GM18870 (cell line): ENCODE results near the gene ZFP92.

Source experiments
- ATAC-seq: cut with Tn5 transposase; IDR thresholded peaks from one replicate; pipeline ENCODE4 v1.9.1; 2021; ENCODE audit warnings: moderate library complexity; ENCODE audit not compliant: unreplicated experiment

The ZFP92 gene

GRCh38 chrX:153450949-153451277 is 39.6 kb downstream of the ZFP92 start:
- ATAC-seq = no peak

DNA sequence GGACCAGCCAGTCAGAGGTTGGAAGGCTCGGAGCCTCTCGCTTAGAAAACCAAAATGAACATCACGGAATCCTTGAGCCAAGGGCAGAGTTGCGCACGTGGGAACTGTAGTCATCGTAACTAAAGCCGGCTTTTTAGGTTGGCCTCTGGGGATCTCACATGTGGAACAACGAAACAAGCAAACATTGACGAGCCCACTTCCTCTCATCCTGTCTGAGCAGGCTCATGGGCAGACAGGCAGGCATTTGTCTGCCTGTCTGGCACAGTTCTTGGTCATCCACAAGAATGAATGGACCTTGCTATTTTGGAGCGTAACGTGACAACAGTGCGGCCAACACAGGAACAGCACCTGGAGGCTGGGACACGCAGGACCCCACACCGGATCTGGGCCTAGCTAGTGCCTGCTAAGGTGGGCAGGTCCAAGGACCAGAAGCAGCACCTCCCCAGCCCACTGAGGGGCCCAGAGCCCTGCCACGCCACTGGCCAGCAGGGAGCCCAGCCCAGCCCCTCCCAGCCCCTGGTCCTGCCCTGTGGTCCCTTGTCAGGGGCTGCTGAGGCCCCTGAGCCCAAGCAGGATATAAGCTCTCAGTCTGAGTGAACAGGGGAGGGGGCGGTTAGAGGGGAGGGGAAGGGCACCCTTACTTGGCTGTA is 43.8 kb downstream of the ZFP92 start:
- no peak for ATAC-seq

DNA sequence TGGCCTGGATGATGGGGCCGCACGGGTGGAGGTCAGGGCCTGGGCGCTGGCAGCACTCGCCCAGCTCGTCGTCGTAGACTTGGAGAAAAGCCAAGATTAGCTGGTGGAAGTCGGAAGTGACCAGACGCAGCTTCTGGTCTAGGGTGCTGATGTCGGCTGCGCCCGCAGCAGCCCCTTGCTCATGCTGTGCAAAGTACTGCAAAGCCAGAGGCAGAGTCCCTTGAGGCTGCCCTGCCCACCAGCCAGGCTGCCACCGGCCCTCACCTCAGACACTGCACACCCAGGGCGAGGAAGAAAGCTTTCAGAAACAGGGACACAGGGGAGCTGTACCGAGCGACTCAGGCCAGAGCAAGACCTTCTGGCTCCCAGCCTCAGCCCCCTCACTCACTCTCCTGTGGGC is 44.3 kb downstream of the ZFP92 start:
- ATAC-seq = no peak

- ATAC-seq = no peak
These were observed 44.9 kb downstream of the ZFP92 start for GRCh38 chrX:153456161-153456560.

DNA sequence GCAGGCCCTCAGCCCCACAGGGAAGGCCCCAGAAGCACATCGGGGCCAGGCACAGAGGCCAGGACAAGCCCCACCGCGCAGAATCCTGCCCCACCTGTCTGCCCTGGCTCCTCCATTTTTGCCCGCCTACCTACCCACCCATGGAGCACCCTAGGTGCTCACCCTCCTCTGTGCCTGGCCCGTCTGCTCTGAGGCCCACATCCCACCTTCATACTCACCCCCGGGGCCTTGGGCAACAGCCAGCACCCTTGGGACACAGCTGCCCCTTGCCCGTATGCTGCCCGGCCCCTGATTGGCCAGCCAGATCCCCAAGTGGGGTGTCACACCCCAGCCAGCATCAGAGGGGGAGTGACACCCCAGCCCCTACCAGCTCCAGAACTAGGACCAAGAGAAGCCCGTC is 45.4 kb downstream of the ZFP92 start:
- no peak for ATAC-seq

GRCh38 chrX:153457136-153457825 is 46.0 kb downstream of the ZFP92 start:
- no peak for ATAC-seq

- ATAC-seq = no peak
These were observed 46.7 kb downstream of the ZFP92 start for GRCh38 chrX:153457827-153458466.

- no peak for ATAC-seq
These were observed 47.2 kb downstream of the ZFP92 start for GRCh38 chrX:153458476-153458875.

GRCh38 chrX:153459986-153460385 is 48.7 kb downstream of the ZFP92 start:
- ATAC-seq = no peak

- no peak for ATAC-seq
These were observed 49.6 kb downstream of the ZFP92 start for GRCh38 chrX:153460826-153461225.
